Measurements from ENCODE around the gene RFX2. TPM values are rescaled to one million over a fixed set of nuclear protein-coding genes. Genes with fewer than 3 reads are reported as not detected.

Gene RFX2
- total and polyA plus RNA-seq, 4 donors: 13.1 to 54.2 (median 20.0) TPM

GRCh38 chr19:6059396-6059947, 50.8 kb downstream of the RFX2 start:
- Histone ChIP-seq H3K27me3 (ENCODE audit: control insufficient read depth in 3 of 3, insufficient read depth in 3 of 3, low read length in 2 of 3) (no peaks in the 10 kb centered on the region), H3K36me3 (ENCODE audit: control insufficient read depth in 4 of 4, insufficient read depth in 4 of 4, low read length in 4 of 4) (no peaks in the 10 kb centered on the region), H3K4me1 (ENCODE audit: control insufficient read depth in 5 of 5, insufficient read depth in 5 of 5, low read length in 5 of 5) (peaks cover 9 to 46% (median 27%) of the 10 kb centered on the region in 5 donors), H3K4me3 (no peak overlapping the region), H3K9me3 (ENCODE audit: control insufficient read depth in 4 of 4, insufficient read depth in 3 of 4, low read length in 3 of 4) (no peaks in the 10 kb centered on the region), H3K9ac (ENCODE audit: insufficient read depth in 1 of 2, low read length in 2 of 2) (no peak overlapping the region), H3K27ac (ENCODE audit: low read depth in 1 of 2, low read length in 1 of 2) (peak overlapping the region in 1 of 2 donors; percentile 40)
- no peak for TF ChIP-seq CTCF (IDR thresholded peaks at IDR 0.05; ENCODE audit: control extremely low read depth, extremely low read depth)
- WGBS, 2 donors: 72 to 80% methylated on average over 6 of the region's 6 CpGs
- DNase-seq (no peak), ATAC-seq (ENCODE audit: insufficient read depth, low FRiP score) (no peak)

- H3K36me3 ChIP-seq (ENCODE audit: control insufficient read depth in 4 of 4, insufficient read depth in 4 of 4, low read length in 4 of 4): no peaks in the 10 kb centered on the region
- peak overlapping the region; percentile 89 to 98 for H3K27ac ChIP-seq (ENCODE audit: low read depth in 1 of 2, low read length in 1 of 2)
- DNase-seq: no peak
- peaks cover 9 to 39% (median 20%) of the 10 kb centered on the region in 5 donors for H3K4me1 ChIP-seq (ENCODE audit: control insufficient read depth in 5 of 5, insufficient read depth in 5 of 5, low read length in 5 of 5)
- no peak for TF ChIP-seq CTCF (IDR thresholded peaks at IDR 0.05; ENCODE audit: control extremely low read depth, extremely low read depth)
- no peak overlapping the region for H3K9ac ChIP-seq (ENCODE audit: insufficient read depth in 1 of 2, low read length in 2 of 2)
- 77 to 79% methylated on average over 17 of the region's 17 CpGs for WGBS, 2 donors
- no peak for ATAC-seq (ENCODE audit: insufficient read depth, low FRiP score)
- H3K4me3 ChIP-seq: no peak overlapping the region
- H3K9me3 ChIP-seq (ENCODE audit: control insufficient read depth in 4 of 4, insufficient read depth in 3 of 4, low read length in 3 of 4): no peaks in the 10 kb centered on the region
- H3K27me3 ChIP-seq (ENCODE audit: control insufficient read depth in 3 of 3, insufficient read depth in 3 of 3, low read length in 2 of 3): no peaks in the 10 kb centered on the region
Observed at GRCh38 chr19:6058518-6059201, 51.6 kb downstream of the RFX2 start.

- H3K4me1 ChIP-seq (ENCODE audit: control insufficient read depth in 5 of 5, insufficient read depth in 5 of 5, low read length in 5 of 5): peaks cover 9 to 33% (median 20%) of the 10 kb centered on the region in 5 donors
Observed at GRCh38 chr19:6057651-6058517, 52.4 kb downstream of the RFX2 start.

More at GRCh38 chr19:6057651-6058517, 52.4 kb downstream of the RFX2 start:
- DNase-seq (no peak), ATAC-seq (ENCODE audit: insufficient read depth, low FRiP score) (peak; percentile 32)
- Histone ChIP-seq H3K27ac (ENCODE audit: low read depth in 1 of 2, low read length in 1 of 2) (peak overlapping the region; percentile 89 to 98), H3K4me3 (no peak overlapping the region), H3K27me3 (ENCODE audit: control insufficient read depth in 3 of 3, insufficient read depth in 3 of 3, low read length in 2 of 3) (no peaks in the 10 kb centered on the region), H3K9me3 (ENCODE audit: control insufficient read depth in 4 of 4, insufficient read depth in 3 of 4, low read length in 3 of 4) (no peaks in the 10 kb centered on the region), H3K36me3 (ENCODE audit: control insufficient read depth in 4 of 4, insufficient read depth in 4 of 4, low read length in 4 of 4) (no peaks in the 10 kb centered on the region), H3K9ac (ENCODE audit: insufficient read depth in 1 of 2, low read length in 2 of 2) (no peak overlapping the region)
- 85 to 86% methylated on average over 14 of the region's 14 CpGs for WGBS, 2 donors
- TF ChIP-seq CTCF (IDR thresholded peaks at IDR 0.05; ENCODE audit: control extremely low read depth, extremely low read depth): no peak
